Neural cell (in vitro differentiated cells): Measurements from ENCODE around the gene PRPH.

Experiments used
- CTCF ChIP-seq: fragments of 450-650 bp; IDR thresholded peaks from 2 replicates; pipeline ENCODE4 v1.5.1; 2014; ENCODE audit warnings: antibody characterized with exemption, mild to moderate bottlenecking, moderate library complexity; ENCODE audit not compliant: poor library complexity, severe bottlenecking
- EP300 ChIP-seq: fragments of 450-650 bp; conservative IDR thresholded peaks from 2 replicates; pipeline ENCODE4 v1.6.1; 2014; ENCODE audit warnings: antibody characterized with exemption, mild to moderate bottlenecking, moderate library complexity; ENCODE audit not compliant: poor library complexity, severe bottlenecking

- TF ChIP-seq EP300 (no peak), CTCF (no peak)
Measured at GRCh38 chr12:49253033-49253623, 41.8 kb upstream of the PRPH start.
